Measurements from ENCODE around the gene COL15A1. TPM values are rescaled to one million over a fixed set of nuclear protein-coding genes. Genes with fewer than 3 reads are reported as not detected.
A peak's percentile ranks its signal among the peaks of the same experiment; 100 is the strongest.
"Not testable (repeated sequence)": the region's sequence is repeated elsewhere in the genome, so short reads cannot be mapped to it uniquely, and the experiment has no call there.

The COL15A1 gene
- total RNA-seq = under 1 TPM; 0.05 to 0.16 (median 0.10) TPM

DNA sequence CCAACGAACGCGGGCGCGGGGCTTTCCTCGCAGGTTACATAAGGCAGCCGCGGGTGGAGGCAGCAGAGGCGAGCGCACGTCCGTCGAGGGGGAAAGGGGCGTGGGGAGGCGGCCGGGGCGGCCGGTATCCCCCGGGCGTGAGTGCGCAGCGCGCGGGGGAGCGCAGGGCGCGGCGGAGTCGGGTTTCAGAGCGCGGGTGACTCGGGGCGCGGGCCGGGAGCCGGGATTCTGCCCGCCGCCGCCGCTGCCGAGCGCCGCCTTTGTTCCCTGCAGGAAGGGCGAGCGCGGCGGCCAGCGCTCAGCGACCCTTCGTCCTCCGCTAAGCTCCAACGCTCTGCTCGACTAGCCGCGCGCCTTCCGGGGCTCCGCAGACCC is at the start of gene COL15A1:
TSS of gene COL15A1 (plus strand) at position 226 of the 375 bp plus-strand sequence. CDS start 155 bp downstream, outside the sequence.
- DNase-seq = no peak
- Mint-ChIP-seq H3K27me3 (ENCODE audit: low read depth) (peaks cover 74% of the 10 kb centered on the region), H3K4me3 (peak within 1 kb of the TSS; percentile 29), H3K4me1 (ENCODE audit: low read depth) (peaks cover 13% of the 10 kb centered on the region), H3K36me3 (ENCODE audit: insufficient read depth) (no peaks in the 10 kb centered on the region), H3K9me3 (no peaks in the 10 kb centered on the region)
- peak; percentile 23 to 43 for ATAC-seq

DNA sequence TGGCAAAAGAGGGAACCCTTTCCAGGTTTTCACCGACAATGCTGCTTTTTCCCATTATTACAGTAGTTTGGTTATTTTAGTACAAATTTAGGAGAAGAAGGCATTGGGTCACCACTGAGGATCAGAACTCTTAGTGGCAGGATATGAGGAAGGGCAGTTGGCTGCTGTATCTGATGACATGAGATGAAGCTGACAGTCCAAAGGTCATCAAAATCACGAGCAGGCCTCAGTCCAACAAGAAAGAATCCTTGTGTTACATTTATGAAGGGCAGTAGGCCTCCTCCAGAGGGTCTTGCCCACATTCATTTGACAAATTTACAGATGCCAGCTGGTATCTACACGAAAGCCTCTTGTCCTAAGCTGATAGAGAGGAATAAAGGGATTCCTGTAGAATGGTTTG is 49.5 kb upstream of the COL15A1 start:
- DNase-seq (no peak), ATAC-seq (no peak)
- peaks cover 7% of the 10 kb centered on the region for H3K9me3 Mint-ChIP-seq
- no peak overlapping the region for H3K4me3 Mint-ChIP-seq
- H3K27me3 Mint-ChIP-seq (ENCODE audit: low read depth) = peaks cover 23% of the 10 kb centered on the region
- H3K4me1 Mint-ChIP-seq (ENCODE audit: low read depth) = no peaks in the 10 kb centered on the region
- H3K36me3 Mint-ChIP-seq (ENCODE audit: insufficient read depth) = no peaks in the 10 kb centered on the region

DNA sequence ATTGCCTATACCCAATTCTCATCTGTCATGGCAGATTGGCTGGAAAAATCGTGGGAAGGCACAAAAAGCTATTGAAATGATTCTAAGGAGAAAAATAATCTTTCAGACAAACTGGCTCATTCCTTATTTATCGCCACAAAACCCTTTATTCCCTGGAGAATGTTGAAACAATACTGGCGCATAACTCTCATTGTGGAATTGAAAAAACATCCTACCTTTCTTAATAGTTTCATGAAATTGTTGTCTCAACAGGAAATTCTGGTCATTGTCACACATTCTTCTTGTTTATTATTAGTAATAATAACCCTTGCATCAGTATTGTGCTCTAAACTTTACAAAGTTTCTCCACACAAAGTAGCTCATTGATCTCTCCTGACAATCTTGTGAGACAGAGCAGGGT is 48.9 kb upstream of the COL15A1 start:
- peaks cover 23% of the 10 kb centered on the region for H3K27me3 Mint-ChIP-seq (ENCODE audit: low read depth)
- H3K4me1 Mint-ChIP-seq (ENCODE audit: low read depth) = peaks cover 2% of the 10 kb centered on the region
- no peaks in the 10 kb centered on the region for H3K36me3 Mint-ChIP-seq (ENCODE audit: insufficient read depth)
- H3K9me3 Mint-ChIP-seq = peaks cover 7% of the 10 kb centered on the region
- no peak overlapping the region for H3K4me3 Mint-ChIP-seq
- ATAC-seq = no peak
- no peak for DNase-seq

DNA sequence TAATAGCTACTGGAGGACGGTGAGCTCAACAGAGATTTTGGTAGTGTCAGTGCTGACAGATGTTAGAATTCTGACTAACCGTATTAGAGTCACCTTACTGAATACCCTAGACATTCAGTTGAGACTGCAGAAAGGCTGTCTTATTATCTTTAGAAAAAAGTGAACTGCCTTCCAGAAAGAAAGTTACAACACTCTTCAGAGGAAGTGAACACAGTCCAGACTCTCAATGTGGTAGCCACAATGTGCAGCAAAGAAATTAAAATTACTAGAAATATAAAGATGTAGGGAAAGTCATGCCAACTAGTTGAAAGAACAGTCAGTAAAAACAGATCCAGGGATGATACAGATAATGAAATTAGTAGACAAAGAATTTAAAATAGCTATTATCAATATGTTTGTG is 47.1 kb upstream of the COL15A1 start:
- H3K27me3 Mint-ChIP-seq (ENCODE audit: low read depth) = peaks cover 22% of the 10 kb centered on the region
- no peak overlapping the region for H3K4me3 Mint-ChIP-seq
- H3K36me3 Mint-ChIP-seq (ENCODE audit: insufficient read depth) = no peaks in the 10 kb centered on the region
- peaks cover 7% of the 10 kb centered on the region for H3K9me3 Mint-ChIP-seq
- ATAC-seq (no peak), DNase-seq (no peak)
- peaks cover 2% of the 10 kb centered on the region for H3K4me1 Mint-ChIP-seq (ENCODE audit: low read depth)

DNA sequence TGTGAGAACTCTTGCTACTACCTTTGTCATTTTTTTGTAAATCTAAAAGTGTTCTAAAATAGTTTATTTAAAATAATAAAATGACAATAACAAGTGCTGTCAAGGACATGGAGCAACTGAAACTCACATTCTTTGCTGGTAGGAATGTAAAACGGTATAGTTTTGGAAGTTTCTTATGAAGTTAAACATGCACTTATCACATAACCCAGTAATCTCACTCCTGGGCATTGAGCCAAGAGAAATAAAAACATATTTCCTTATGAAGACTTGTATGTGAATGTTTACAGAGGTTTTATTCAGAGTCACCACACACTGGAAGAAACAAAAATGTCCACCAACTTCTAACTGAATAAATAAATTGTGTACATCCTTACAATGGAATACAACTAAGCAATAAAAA is 46.0 kb upstream of the COL15A1 start:
- Mint-ChIP-seq H3K9me3 (peaks cover 7% of the 10 kb centered on the region), H3K27me3 (ENCODE audit: low read depth) (peaks cover 20% of the 10 kb centered on the region), H3K4me3 (no peak overlapping the region), H3K36me3 (ENCODE audit: insufficient read depth) (no peaks in the 10 kb centered on the region), H3K4me1 (ENCODE audit: low read depth) (peaks cover 2% of the 10 kb centered on the region)
- no peak for ATAC-seq
- no peak for DNase-seq

DNA sequence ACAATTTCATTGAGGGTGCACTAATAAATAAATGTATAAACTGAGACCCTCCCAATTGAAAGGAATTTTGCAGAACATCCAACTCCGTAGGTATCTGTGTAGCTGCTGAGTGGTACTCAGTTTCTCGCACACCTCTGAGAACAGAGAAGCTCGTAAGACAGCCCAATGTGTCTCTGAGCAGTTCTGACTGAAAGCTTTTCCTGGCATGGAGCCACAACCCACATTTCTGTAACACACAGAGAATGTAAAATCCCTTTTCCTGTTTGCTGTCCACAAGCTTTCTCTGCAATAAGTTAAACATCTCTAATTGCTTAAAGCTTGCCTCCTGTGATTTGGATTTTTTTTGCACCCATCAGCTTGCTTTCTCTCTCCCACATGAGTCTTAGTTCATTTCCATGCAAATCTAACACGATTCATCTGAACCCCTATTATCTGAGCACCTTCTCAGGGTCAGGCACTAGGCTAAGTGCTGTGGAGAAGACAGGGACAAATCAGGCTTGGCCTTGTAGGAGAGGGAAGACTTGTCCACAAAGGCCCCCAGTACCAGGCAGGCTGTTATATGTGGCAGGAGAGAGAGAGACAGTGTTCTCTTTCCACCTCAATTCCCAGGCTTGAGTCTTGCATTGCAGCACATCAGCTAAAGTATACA is 44.2 kb upstream of the COL15A1 start:
- Mint-ChIP-seq H3K9me3 (peaks cover 7% of the 10 kb centered on the region), H3K36me3 (ENCODE audit: insufficient read depth) (no peaks in the 10 kb centered on the region), H3K4me1 (ENCODE audit: low read depth) (peaks cover 2% of the 10 kb centered on the region), H3K27me3 (ENCODE audit: low read depth) (peaks cover 16% of the 10 kb centered on the region), H3K4me3 (no peak overlapping the region)
- DNase-seq (no peak), ATAC-seq (no peak)

DNA sequence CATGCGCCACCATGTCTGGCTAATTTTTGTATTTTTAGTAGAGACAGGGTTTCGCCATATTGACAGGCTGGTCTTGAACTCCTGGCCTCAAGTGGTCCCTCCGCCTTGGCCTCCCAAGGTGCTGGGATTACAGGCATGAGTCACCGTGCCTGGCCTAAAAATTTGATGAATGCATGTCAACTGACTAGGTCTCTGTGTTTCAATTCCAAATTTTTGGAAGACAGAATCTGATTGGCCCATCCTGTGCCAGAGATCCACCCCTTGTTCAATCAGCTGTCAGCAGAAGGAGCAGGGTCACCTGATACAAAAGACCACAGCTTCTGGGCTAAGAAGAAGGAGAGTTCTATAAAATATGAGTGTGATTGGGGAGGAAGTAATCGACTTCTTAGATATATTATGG is 43.5 kb upstream of the COL15A1 start:
- Mint-ChIP-seq H3K4me1 (ENCODE audit: low read depth) (peaks cover 2% of the 10 kb centered on the region), H3K9me3 (peaks cover 7% of the 10 kb centered on the region), H3K4me3 (no peak overlapping the region), H3K36me3 (ENCODE audit: insufficient read depth) (no peaks in the 10 kb centered on the region), H3K27me3 (ENCODE audit: low read depth) (peaks cover 11% of the 10 kb centered on the region)
- ATAC-seq = no peak
- no peak for DNase-seq

DNA sequence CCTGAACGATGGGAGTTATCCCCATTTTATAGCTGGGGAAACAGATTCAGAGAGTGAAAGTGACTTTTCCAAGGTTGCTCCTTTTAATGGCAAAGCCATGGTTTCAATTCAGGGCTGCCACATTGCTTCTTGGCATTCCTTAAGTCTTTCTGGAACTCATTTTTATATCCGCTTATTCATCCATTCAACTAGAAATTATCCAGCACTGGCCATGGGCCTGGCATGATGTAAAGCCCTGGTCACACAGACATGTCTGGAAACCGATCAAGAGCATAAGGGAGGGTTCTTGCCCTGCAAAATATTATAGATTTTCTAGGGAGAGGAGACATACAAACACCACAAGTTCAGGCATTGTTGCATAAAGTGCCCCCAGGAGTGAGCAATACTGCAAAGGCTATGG is 43.0 kb upstream of the COL15A1 start:
- Mint-ChIP-seq H3K36me3 (ENCODE audit: insufficient read depth) (no peaks in the 10 kb centered on the region), H3K9me3 (peaks cover 7% of the 10 kb centered on the region), H3K4me1 (ENCODE audit: low read depth) (peaks cover 2% of the 10 kb centered on the region), H3K4me3 (no peak overlapping the region), H3K27me3 (ENCODE audit: low read depth) (peaks cover 6% of the 10 kb centered on the region)
- DNase-seq = no peak
- no peak for ATAC-seq

DNA sequence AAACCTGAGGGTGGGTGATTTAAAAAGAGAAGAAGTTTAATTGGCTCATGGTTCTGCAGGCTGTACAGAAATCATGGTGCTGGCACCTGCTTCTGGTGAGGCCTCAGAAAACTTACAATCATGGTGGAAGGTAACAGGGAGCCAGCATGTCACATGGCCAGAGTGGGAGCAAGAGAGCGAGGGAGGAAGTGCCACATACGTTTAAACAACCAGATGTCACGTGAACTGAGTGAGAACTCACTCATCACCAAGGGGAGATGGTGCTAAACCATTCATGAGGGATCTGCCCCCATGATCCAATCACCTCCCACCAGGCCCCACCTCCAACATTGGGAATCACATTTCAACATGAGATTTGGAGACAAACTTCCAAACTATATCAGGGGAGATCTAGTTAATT is 41.9 kb upstream of the COL15A1 start:
- H3K9me3 Mint-ChIP-seq; H3K36me3 Mint-ChIP-seq (ENCODE audit: insufficient read depth); H3K4me3 Mint-ChIP-seq; H3K27me3 Mint-ChIP-seq (ENCODE audit: low read depth); DNase-seq; ATAC-seq; H3K4me1 Mint-ChIP-seq (ENCODE audit: low read depth): not testable (repeated sequence)

DNA sequence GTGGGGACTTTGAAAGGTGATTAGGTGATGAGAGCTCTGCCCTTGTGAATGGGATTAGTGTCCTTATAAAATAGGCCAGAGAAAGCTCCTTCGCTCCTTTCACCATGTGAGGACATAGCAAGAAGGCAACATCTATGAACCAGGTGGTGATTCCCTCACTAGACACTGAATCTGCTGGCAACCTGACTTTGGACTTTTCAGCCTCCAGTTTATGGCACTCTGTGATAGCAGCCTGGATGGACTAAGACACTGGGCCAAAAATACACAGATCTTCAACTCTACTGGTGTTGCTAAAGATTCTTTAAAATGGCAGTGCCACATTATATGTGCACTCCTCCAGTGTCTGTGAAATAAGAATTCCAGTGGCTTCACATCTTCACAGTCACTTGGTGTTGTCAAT is 41.2 kb upstream of the COL15A1 start:
- DNase-seq (no peak), ATAC-seq (no peak)
- Mint-ChIP-seq H3K4me1 (ENCODE audit: low read depth) (peaks cover 2% of the 10 kb centered on the region), H3K4me3 (no peak overlapping the region), H3K36me3 (ENCODE audit: insufficient read depth) (no peaks in the 10 kb centered on the region), H3K9me3 (no peaks in the 10 kb centered on the region), H3K27me3 (ENCODE audit: low read depth) (peaks cover 2% of the 10 kb centered on the region)

DNA sequence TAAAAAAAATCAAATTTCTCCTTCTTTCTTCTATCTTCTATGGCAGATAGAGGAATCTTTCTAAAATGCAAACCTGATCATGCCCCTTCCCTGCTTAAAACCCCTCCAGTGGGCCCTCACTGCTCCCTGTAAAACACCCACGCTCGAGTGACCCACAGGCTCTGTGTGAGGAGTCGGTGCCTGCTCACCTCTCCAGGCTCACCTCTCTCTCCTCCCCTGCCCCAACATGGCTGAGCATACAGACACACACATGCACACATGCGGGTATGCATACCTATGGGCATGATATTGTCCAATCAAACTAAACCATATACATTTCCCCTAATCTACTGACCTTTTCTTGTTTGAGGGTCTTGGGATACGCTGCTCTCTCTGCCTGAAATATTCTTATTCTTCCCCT is 40.8 kb upstream of the COL15A1 start:
- peaks cover 2% of the 10 kb centered on the region for H3K4me1 Mint-ChIP-seq (ENCODE audit: low read depth)
- peaks cover 2% of the 10 kb centered on the region for H3K27me3 Mint-ChIP-seq (ENCODE audit: low read depth)
- ATAC-seq (no peak), DNase-seq (no peak)
- H3K9me3 Mint-ChIP-seq = no peaks in the 10 kb centered on the region
- no peaks in the 10 kb centered on the region for H3K36me3 Mint-ChIP-seq (ENCODE audit: insufficient read depth)
- H3K4me3 Mint-ChIP-seq = no peak overlapping the region

DNA sequence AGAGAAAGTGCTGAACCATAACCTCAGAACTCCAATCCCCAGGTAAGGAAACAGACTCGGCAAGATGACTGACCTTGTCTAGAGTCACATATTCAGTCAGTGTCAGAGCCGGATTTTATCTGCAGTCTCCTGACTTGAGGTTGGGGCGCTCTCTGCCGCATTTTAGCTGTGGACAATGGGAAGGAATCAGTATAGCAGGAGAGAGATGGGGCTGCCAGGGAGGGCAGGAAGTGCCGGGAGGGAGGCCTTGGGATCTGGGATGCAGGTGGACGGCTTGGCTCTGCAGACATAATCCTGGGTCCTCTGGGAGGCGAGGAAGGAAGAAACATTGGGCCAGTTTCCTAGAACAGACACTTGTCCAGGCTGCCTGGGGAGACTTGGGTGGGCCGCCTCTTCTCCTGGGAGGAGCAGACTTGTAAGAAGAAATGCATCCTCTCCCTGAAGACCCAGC is 39.7 kb upstream of the COL15A1 start:
- H3K9me3 Mint-ChIP-seq = no peaks in the 10 kb centered on the region
- H3K36me3 Mint-ChIP-seq (ENCODE audit: insufficient read depth) = no peaks in the 10 kb centered on the region
- H3K27me3 Mint-ChIP-seq (ENCODE audit: low read depth) = peaks cover 2% of the 10 kb centered on the region
- ATAC-seq (no peak), DNase-seq (no peak)
- H3K4me3 Mint-ChIP-seq = no peak overlapping the region
- peaks cover 2% of the 10 kb centered on the region for H3K4me1 Mint-ChIP-seq (ENCODE audit: low read depth)

DNA sequence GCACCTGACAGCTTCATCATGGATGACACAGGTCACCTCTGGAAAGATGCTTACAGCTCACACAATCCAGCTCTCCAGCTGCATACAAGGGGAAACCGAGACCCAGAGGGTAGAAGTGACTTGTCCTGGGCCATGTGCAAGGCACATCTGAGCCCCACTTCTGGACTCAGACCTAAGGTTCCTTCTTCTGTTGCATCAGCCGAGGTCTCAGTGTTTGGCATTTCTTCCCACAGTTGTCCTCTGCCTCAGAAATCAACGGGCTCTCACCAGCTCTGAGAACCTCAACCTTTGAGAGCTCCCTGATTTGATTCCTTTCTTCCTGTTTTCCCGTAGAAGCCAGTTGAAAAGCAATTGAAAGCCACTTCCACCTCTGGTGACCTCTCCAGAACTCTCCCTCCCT is 38.7 kb upstream of the COL15A1 start:
- Mint-ChIP-seq H3K9me3 (no peaks in the 10 kb centered on the region), H3K27me3 (ENCODE audit: low read depth) (peaks cover 2% of the 10 kb centered on the region), H3K36me3 (ENCODE audit: insufficient read depth) (no peaks in the 10 kb centered on the region), H3K4me1 (ENCODE audit: low read depth) (no peaks in the 10 kb centered on the region), H3K4me3 (no peak overlapping the region)
- ATAC-seq = no peak
- no peak for DNase-seq

DNA sequence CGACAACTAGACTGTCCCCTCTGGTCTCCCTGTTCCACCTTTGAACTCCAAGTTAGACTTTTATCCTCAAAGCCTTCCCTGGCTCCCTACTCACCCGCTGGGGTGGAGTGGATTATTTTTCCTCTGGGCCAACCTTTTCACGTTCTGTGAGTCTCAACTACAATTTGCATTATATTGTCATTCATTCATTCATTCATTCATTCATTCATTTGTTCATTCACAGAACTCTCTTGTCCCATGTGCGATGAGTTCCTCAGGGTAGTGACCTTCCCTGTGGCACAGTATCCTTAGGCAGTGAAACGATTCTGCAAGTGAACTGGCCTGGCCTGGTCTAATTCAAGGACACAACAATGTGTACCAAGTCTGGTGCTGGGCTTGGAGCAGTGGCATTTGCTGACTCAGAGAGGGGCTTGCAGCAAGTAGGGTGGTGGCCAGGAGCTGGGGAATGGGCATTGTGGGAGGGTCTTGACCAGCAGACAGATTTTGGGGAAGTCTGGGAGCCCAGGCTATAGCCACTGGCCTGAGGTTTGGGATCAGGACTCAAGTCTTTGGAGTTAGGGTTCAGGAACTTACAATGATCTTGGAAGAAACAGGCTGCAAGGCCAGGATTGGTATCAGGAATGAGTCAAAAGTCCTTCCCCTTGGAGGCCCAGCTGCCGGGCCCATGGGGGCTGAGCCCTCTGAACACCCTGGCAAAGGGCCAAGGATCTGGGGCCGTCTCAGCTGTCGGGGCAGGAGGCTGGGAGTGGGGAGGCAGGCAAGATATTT is 37.2 kb upstream of the COL15A1 start:
- Mint-ChIP-seq H3K4me1 (ENCODE audit: low read depth) (no peaks in the 10 kb centered on the region), H3K36me3 (ENCODE audit: insufficient read depth) (no peaks in the 10 kb centered on the region), H3K27me3 (ENCODE audit: low read depth) (peaks cover 2% of the 10 kb centered on the region), H3K4me3 (peak overlapping the region; percentile 5), H3K9me3 (no peaks in the 10 kb centered on the region)
- ATAC-seq (no peak), DNase-seq (no peak)

DNA sequence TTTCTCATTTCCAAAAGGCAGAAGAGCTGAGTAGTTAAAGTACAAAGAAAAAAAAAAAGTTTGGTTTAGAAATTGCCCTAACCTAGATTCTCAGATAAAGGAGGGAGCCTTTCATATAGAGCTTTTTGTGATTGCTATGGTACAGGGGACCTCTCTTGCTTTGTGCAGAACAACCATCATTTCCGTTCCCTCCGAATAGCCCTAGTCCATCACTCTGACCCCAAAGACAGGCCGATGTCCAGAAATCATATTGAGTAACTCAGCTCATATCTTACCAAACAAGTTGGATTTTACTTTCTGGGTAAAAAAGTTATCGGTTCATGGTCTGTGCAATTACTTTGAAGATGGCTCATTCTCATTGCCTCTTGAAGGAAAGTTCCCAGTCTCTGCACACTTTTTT is 36.7 kb upstream of the COL15A1 start:
- no peaks in the 10 kb centered on the region for H3K36me3 Mint-ChIP-seq (ENCODE audit: insufficient read depth)
- no peak overlapping the region for H3K4me3 Mint-ChIP-seq
- H3K4me1 Mint-ChIP-seq (ENCODE audit: low read depth) = no peaks in the 10 kb centered on the region
- H3K27me3 Mint-ChIP-seq (ENCODE audit: low read depth) = peaks cover 2% of the 10 kb centered on the region
- DNase-seq = no peak
- ATAC-seq = no peak
- H3K9me3 Mint-ChIP-seq = no peaks in the 10 kb centered on the region
